ENCODE results near the gene MAD1L1.
"Not testable (repeated sequence)": the region's sequence is repeated elsewhere in the genome, so short reads cannot be mapped to it uniquely, and the experiment has no call there.

DNA sequence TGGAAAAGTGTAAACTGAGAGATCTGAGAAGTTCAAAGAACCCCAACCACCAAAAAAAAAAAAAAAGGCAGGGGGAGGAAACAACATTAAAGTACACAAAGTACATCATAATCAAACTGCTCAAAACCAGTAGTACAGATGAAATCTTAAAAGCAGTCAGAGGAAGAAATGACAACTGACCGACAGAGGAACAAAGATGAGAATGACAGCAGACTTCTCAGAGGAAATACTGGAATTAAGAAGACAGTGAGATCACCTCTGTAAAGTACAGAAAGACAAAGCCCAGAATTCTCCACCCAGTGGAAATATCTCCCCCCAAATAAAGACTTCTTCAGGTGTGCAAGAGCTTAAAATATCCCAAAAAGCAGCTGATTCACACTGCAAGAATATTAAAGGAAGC lies 403.1 kb downstream of the MAD1L1 start:
- TF ChIP-seq, protein P1, sequence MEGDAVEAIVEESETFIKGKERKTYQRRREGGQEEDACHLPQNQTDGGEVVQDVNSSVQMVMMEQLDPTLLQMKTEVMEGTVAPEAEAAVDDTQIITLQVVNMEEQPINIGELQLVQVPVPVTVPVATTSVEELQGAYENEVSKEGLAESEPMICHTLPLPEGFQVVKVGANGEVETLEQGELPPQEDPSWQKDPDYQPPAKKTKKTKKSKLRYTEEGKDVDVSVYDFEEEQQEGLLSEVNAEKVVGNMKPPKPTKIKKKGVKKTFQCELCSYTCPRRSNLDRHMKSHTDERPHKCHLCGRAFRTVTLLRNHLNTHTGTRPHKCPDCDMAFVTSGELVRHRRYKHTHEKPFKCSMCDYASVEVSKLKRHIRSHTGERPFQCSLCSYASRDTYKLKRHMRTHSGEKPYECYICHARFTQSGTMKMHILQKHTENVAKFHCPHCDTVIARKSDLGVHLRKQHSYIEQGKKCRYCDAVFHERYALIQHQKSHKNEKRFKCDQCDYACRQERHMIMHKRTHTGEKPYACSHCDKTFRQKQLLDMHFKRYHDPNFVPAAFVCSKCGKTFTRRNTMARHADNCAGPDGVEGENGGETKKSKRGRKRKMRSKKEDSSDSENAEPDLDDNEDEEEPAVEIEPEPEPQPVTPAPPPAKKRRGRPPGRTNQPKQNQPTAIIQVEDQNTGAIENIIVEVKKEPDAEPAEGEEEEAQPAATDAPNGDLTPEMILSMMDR (conservative IDR thresholded peaks at IDR 0.05), result not testable (repeated sequence)
- not testable (repeated sequence) for TF ChIP-seq EZH2 (IDR thresholded peaks at IDR 0.05; ENCODE audit: low read depth)

Measured in PC-9 (cell line).